ENCODE data around the gene HAO1. TPM values are rescaled to one million over a fixed set of nuclear protein-coding genes. Genes with fewer than 3 reads are reported as not detected.

Gene HAO1
- total RNA-seq, 2 experiments from 2014 or later, result not detected

GRCh38 chr20:7939663-7940062, 595 bp downstream of the HAO1 start:
- intact Hi-C loops (cut with DNase I, micrococcal nuclease), result loop anchor here in 1 of 2 experiments (10.0 kb wide), 1 partner anchor 445 kb away; no protein-coding TSS in a partner anchor
- CTCF ChIA-PET, result no interaction called here
- no peaks in the 10 kb centered on the region for H3K36me3 ChIP-seq (ENCODE audit: insufficient read depth, low read length)
- no peaks in the 10 kb centered on the region for H3K9me3 Mint-ChIP-seq
- TF ChIP-seq CTCF (IDR thresholded peaks at IDR 0.05), result no peak
- no peak for ATAC-seq (ENCODE audit: poor library complexity)
- peaks cover 0 to 5% of the 10 kb centered on the region in 2 experiments for H3K27me3 ChIP-seq (ENCODE audit: control insufficient read depth in 1 of 2, insufficient read depth in 2 of 2, low read length in 2 of 2)
- H3K4me1 Mint-ChIP-seq (ENCODE audit: low read depth), result no peaks in the 10 kb centered on the region
- no peaks in the 10 kb centered on the region for H3K36me3 Mint-ChIP-seq (ENCODE audit: low read depth)
- H3K4me3 ChIP-seq (ENCODE audit: low read length), result no peak overlapping the region
- H3K4me3 Mint-ChIP-seq, result no peak overlapping the region
- H3K27ac ChIP-seq (ENCODE audit: low read depth in 1 of 2, low read length in 2 of 2), result no peak overlapping the region
- DNase-seq, result no peak
- H3K27me3 Mint-ChIP-seq, result peaks cover 18% of the 10 kb centered on the region
- H3K27ac Mint-ChIP-seq, result no peak overlapping the region
- H3K9me3 ChIP-seq (ENCODE audit: control insufficient read depth in 1 of 2, insufficient read depth in 1 of 2, low read length in 2 of 2), result no peaks in the 10 kb centered on the region
- POLR2A ChIA-PET, result no interaction called here
- H3K4me1 ChIP-seq (ENCODE audit: insufficient read depth, low read length), result no peaks in the 10 kb centered on the region

- H3K27ac ChIP-seq (ENCODE audit: low read depth in 1 of 2, low read length in 2 of 2), result no peak overlapping the region
- no peaks in the 10 kb centered on the region for H3K4me1 Mint-ChIP-seq (ENCODE audit: low read depth)
- no peaks in the 10 kb centered on the region for H3K36me3 Mint-ChIP-seq (ENCODE audit: low read depth)
- H3K4me3 Mint-ChIP-seq, result no peak overlapping the region
- H3K27me3 Mint-ChIP-seq, result peaks cover 21% of the 10 kb centered on the region
- no peak overlapping the region for H3K4me3 ChIP-seq (ENCODE audit: low read length)
- no peaks in the 10 kb centered on the region for H3K4me1 ChIP-seq (ENCODE audit: insufficient read depth, low read length)
- H3K36me3 ChIP-seq (ENCODE audit: insufficient read depth, low read length), result no peaks in the 10 kb centered on the region
- no peak for DNase-seq
- ATAC-seq (ENCODE audit: poor library complexity), result no peak
- H3K9me3 ChIP-seq (ENCODE audit: control insufficient read depth in 1 of 2, insufficient read depth in 1 of 2, low read length in 2 of 2), result no peaks in the 10 kb centered on the region
- intact Hi-C loops (cut with DNase I, micrococcal nuclease), result loop anchor here in 1 of 2 experiments (10.0 kb wide), 1 partner anchor 447 kb away; no protein-coding TSS in a partner anchor
- H3K9me3 Mint-ChIP-seq, result no peaks in the 10 kb centered on the region
- H3K27me3 ChIP-seq (ENCODE audit: control insufficient read depth in 1 of 2, insufficient read depth in 2 of 2, low read length in 2 of 2), result peaks cover 0 to 5% of the 10 kb centered on the region in 2 experiments
- no peak for TF ChIP-seq CTCF (IDR thresholded peaks at IDR 0.05)
- ChIA-PET CTCF (interaction anchor here (1.0 kb wide), 1 partner anchor 784 kb away, joined by 3 read pairs; no protein-coding TSS in a partner anchor), POLR2A (no interaction called here)
- no peak overlapping the region for H3K27ac Mint-ChIP-seq
Observed at GRCh38 chr20:7938058-7938457, 2.2 kb downstream of the HAO1 start.

- ChIA-PET CTCF (interaction anchor here (0.9 to 1.8 kb wide), 5 partner anchors 12 to 785 kb away, joined by 3 to 31 read pairs (median 4); no protein-coding TSS in a partner anchor), POLR2A (no interaction called here)
- no peak for ATAC-seq (ENCODE audit: poor library complexity)
- Mint-ChIP-seq H3K4me1 (ENCODE audit: low read depth) (no peaks in the 10 kb centered on the region), H3K27ac (no peak overlapping the region), H3K9me3 (no peaks in the 10 kb centered on the region), H3K4me3 (no peak overlapping the region), H3K36me3 (ENCODE audit: low read depth) (no peaks in the 10 kb centered on the region), H3K27me3 (peaks cover 22% of the 10 kb centered on the region)
- no peak for TF ChIP-seq CTCF (IDR thresholded peaks at IDR 0.05)
- intact Hi-C loops (cut with DNase I, micrococcal nuclease), result loop anchor here in 1 of 2 experiments (10.0 kb wide), 1 partner anchor 447 kb away; no protein-coding TSS in a partner anchor
- Histone ChIP-seq H3K9me3 (ENCODE audit: control insufficient read depth in 1 of 2, insufficient read depth in 1 of 2, low read length in 2 of 2) (no peaks in the 10 kb centered on the region), H3K27me3 (ENCODE audit: control insufficient read depth in 1 of 2, insufficient read depth in 2 of 2, low read length in 2 of 2) (peaks cover 0 to 5% of the 10 kb centered on the region in 2 experiments), H3K36me3 (ENCODE audit: insufficient read depth, low read length) (no peaks in the 10 kb centered on the region), H3K27ac (ENCODE audit: low read depth in 1 of 2, low read length in 2 of 2) (no peak overlapping the region), H3K4me3 (ENCODE audit: low read length) (no peak overlapping the region), H3K4me1 (ENCODE audit: insufficient read depth, low read length) (no peaks in the 10 kb centered on the region)
- DNase-seq, result no peak
Observed at GRCh38 chr20:7937328-7937727, 2.9 kb downstream of the HAO1 start.
